ENCODE data around the gene MGST3.

The MGST3 gene

DNA sequence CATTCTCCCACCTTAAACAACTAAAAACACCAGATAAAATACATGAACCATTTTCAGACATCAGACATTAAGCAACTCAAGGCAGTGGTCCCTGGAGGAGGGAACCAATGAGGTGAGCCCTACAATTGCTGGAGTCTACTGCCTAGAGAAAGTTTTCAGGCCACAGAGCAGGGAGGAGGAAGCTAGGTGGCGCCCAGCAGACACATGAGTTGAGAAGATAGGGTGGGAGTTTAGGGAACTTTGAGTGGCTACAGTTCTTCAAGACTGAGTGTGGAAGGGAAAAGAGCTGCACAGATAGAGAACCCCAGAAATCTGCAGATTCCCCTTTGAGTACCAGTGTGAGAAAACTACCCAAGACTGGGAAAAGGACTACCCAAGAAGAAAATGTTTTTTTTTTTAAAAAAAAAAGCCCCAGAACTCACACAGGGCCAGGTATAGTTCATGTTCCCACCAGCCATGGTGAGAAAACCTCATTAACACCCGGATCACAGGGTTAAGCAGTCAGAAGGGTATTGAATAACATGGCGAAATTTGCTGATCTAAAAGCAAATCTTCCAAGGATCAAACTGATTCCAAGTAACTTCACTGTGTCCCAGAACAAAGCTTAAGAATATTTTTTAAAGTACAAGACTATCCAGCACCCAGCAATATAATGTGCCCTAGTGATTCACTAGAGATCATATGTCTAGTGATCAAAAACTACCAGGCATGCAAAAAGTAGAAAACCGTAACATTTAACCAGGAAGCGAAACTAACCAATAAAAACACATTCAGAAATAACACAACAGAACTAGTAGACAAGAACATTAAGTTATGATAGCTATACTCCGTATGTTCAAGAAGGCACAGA is 55.3 kb downstream of the MGST3 start:
- no peaks in the 10 kb centered on the region for H3K9me3 ChIP-seq
- H3K4me3 ChIP-seq (ENCODE audit: low read depth in 1 of 2, low read length in 1 of 2), result no peak overlapping the region
- H3K27me3 ChIP-seq, result no peaks in the 10 kb centered on the region
- H3K27ac ChIP-seq, result no peak overlapping the region
- H3K4me1 ChIP-seq (ENCODE audit: control insufficient read depth in 1 of 2, insufficient read depth in 1 of 2, low read depth in 1 of 2, low read length in 1 of 2), result no peaks in the 10 kb centered on the region
- TF ChIP-seq, protein P1, sequence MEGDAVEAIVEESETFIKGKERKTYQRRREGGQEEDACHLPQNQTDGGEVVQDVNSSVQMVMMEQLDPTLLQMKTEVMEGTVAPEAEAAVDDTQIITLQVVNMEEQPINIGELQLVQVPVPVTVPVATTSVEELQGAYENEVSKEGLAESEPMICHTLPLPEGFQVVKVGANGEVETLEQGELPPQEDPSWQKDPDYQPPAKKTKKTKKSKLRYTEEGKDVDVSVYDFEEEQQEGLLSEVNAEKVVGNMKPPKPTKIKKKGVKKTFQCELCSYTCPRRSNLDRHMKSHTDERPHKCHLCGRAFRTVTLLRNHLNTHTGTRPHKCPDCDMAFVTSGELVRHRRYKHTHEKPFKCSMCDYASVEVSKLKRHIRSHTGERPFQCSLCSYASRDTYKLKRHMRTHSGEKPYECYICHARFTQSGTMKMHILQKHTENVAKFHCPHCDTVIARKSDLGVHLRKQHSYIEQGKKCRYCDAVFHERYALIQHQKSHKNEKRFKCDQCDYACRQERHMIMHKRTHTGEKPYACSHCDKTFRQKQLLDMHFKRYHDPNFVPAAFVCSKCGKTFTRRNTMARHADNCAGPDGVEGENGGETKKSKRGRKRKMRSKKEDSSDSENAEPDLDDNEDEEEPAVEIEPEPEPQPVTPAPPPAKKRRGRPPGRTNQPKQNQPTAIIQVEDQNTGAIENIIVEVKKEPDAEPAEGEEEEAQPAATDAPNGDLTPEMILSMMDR (IDR thresholded peaks at IDR 0.05), result no peak
- peaks cover 43% of the 10 kb centered on the region for H3K36me3 ChIP-seq

DNA sequence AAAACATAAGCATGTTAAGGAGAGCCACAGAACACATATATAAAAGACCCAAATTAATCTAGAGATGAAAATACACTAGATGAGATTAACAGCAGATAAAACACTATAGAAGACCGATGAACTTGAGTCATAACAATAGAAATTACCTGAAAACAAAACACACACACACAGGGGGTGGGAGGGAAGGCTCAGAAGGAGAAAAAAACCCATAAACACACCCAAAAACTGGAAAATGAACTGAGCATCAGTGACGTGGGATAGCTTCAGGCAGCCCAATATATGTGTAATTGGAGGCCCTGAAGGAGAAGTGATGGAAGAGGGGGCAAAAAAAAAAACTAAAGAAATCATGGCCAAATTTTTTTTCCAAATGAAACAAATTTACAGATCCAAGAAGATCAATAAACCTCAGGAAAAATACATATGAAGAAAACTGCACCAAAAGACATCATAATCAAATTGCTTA is 56.0 kb downstream of the MGST3 start:
- Histone ChIP-seq H3K9me3 (no peaks in the 10 kb centered on the region), H3K4me3 (ENCODE audit: low read depth in 1 of 2, low read length in 1 of 2) (no peak overlapping the region), H3K36me3 (peaks cover 36% of the 10 kb centered on the region), H3K27me3 (no peaks in the 10 kb centered on the region), H3K4me1 (ENCODE audit: control insufficient read depth in 1 of 2, insufficient read depth in 1 of 2, low read depth in 1 of 2, low read length in 1 of 2) (no peaks in the 10 kb centered on the region), H3K27ac (no peak overlapping the region)
- TF ChIP-seq, protein P1 (IDR thresholded peaks at IDR 0.05), result no peak

DNA sequence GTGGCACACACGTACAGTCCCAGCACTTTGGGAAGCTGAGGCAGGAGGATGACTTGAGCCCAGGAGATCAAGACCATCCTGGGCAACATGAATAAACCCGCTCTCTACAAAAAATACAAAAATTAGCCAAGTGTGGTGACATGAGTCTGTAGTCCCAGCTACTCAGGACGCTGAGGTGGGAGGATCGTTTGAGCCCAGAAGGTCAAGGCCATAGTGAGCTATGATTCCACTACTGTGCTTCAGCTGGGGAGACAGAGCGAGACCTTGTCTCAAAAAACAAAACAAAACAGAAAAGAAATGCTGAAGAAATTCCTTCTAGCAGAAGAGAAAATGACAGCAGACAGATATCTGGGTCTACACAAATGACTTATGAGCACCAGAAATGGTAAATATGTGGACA is 57.0 kb downstream of the MGST3 start:
- H3K9me3 ChIP-seq, result no peaks in the 10 kb centered on the region
- no peak overlapping the region for H3K27ac ChIP-seq
- peaks cover 26% of the 10 kb centered on the region for H3K36me3 ChIP-seq
- no peaks in the 10 kb centered on the region for H3K4me1 ChIP-seq (ENCODE audit: control insufficient read depth in 1 of 2, insufficient read depth in 1 of 2, low read depth in 1 of 2, low read length in 1 of 2)
- TF ChIP-seq, protein P1 (IDR thresholded peaks at IDR 0.05), result no peak
- no peak overlapping the region for H3K4me3 ChIP-seq (ENCODE audit: low read depth in 1 of 2, low read length in 1 of 2)
- H3K27me3 ChIP-seq, result no peaks in the 10 kb centered on the region

- Histone ChIP-seq H3K27ac (no peak overlapping the region), H3K27me3 (no peaks in the 10 kb centered on the region), H3K4me1 (ENCODE audit: control insufficient read depth in 1 of 2, insufficient read depth in 1 of 2, low read depth in 1 of 2, low read length in 1 of 2) (peaks cover 17 to 19% of the 10 kb centered on the region in 2 experiments), H3K9me3 (no peaks in the 10 kb centered on the region), H3K4me3 (ENCODE audit: low read depth in 1 of 2, low read length in 1 of 2) (no peak overlapping the region), H3K36me3 (peaks cover 11% of the 10 kb centered on the region)
- TF ChIP-seq, protein P1 (IDR thresholded peaks at IDR 0.05), result no peak
Observed at GRCh38 chr1:165695031-165695430, 64.0 kb downstream of the MGST3 start.

GRCh38 chr1:165696625-165697100 is 65.6 kb downstream of the MGST3 start:
- Histone ChIP-seq H3K27me3 (no peaks in the 10 kb centered on the region), H3K9me3 (no peaks in the 10 kb centered on the region), H3K27ac (peak overlapping the region; percentile 15), H3K4me3 (ENCODE audit: low read depth in 1 of 2, low read length in 1 of 2) (no peak overlapping the region), H3K4me1 (ENCODE audit: control insufficient read depth in 1 of 2, insufficient read depth in 1 of 2, low read depth in 1 of 2, low read length in 1 of 2) (peaks cover 17 to 19% of the 10 kb centered on the region in 2 experiments), H3K36me3 (no peaks in the 10 kb centered on the region)
- TF ChIP-seq, protein P1 (IDR thresholded peaks at IDR 0.05), result no peak

Measured in neutrophil (primary cell).